Neuronal stem cell (in vitro differentiated cells): ENCODE measurements around the gene KCNQ1.

Experiments
- DNase-seq: peaks from one replicate; pipeline ENCODE4 v3.0.0-alpha.2; 2013; ENCODE audit warnings: low spot score
- H2AFZ ChIP-seq: one replicate; pipeline ENCODE4 v1.6.1; 2013; ENCODE audit warnings: mild to moderate bottlenecking, low read length, inconsistent platforms
- H2AK5ac ChIP-seq: 2 replicates; pipeline ENCODE4 v1.6.1; 2013; ENCODE audit warnings: low read depth, mild to moderate bottlenecking, inconsistent platforms, low read length, moderate library complexity, mixed read lengths
- H2BK120ac ChIP-seq: 2 replicates; pipeline ENCODE4 v1.6.1; 2013; ENCODE audit warnings: low read depth, mild to moderate bottlenecking, inconsistent platforms, low read length, moderate library complexity, mixed read lengths
- H2BK12ac ChIP-seq: one replicate; pipeline ENCODE4 v1.6.1; 2013; ENCODE audit warnings: low read length, inconsistent platforms
- H2BK15ac ChIP-seq: 2 replicates; pipeline ENCODE4 v1.6.1; 2013; ENCODE audit warnings: mild to moderate bottlenecking, low read length, inconsistent platforms, mixed read lengths
- H2BK5ac ChIP-seq: one replicate; pipeline ENCODE4 v1.6.1; 2013; ENCODE audit warnings: inconsistent platforms, mild to moderate bottlenecking, low read length, moderate library complexity
- H3K14ac ChIP-seq: one replicate; pipeline ENCODE4 v1.6.1; 2013; ENCODE audit warnings: low read length, inconsistent platforms
- H3K18ac ChIP-seq: 2 replicates; pipeline ENCODE4 v1.6.1; 2013; ENCODE audit warnings: low read length, inconsistent platforms
- H3K23ac ChIP-seq: 2 replicates; pipeline ENCODE4 v1.6.1; 2013; ENCODE audit warnings: low read depth, mild to moderate bottlenecking, mixed read lengths, low read length, inconsistent platforms; ENCODE audit not compliant: poor library complexity
- H3K27ac ChIP-seq: replicated peaks from 3 replicates; pipeline ENCODE4 v1.5.1; 2013; ENCODE audit warnings: low read length, inconsistent platforms
- H3K27me3 ChIP-seq, 3 experiments: 2 replicates each; pipeline ENCODE4 v1.6.1; 2013; ENCODE audit warnings: low read length in 3 of 3, mild to moderate bottlenecking in 2 of 3, inconsistent platforms in 1 of 3, low read depth in 1 of 3, mixed read lengths in 1 of 3, moderate library complexity in 1 of 3; ENCODE audit not compliant: control insufficient read depth in 3 of 3, insufficient read depth in 3 of 3
- H3K36me3 ChIP-seq, 2 donors: replicated peaks in 1 of 2; 2 replicates each; pipeline ENCODE4 v1.6.1; 2013; ENCODE audit warnings: low read length in 2 of 2; ENCODE audit not compliant: control insufficient read depth in 2 of 2, insufficient read depth in 2 of 2
- H3K4ac ChIP-seq: 2 replicates; pipeline ENCODE4 v1.6.1; 2013; ENCODE audit warnings: inconsistent platforms, mild to moderate bottlenecking, low read length, moderate library complexity
- H3K4me1 ChIP-seq, 2 donors: 1 replicate in 1 of 2; 2 replicates in 1 of 2; pipeline ENCODE4 v1.6.1; 2013; ENCODE audit warnings: low read length in 2 of 2, low read depth in 1 of 2; ENCODE audit not compliant: control insufficient read depth in 2 of 2, insufficient read depth in 1 of 2
- H3K4me2 ChIP-seq: one replicate; pipeline ENCODE4 v1.6.1; 2013; ENCODE audit warnings: mild to moderate bottlenecking, low read length, inconsistent platforms; ENCODE audit not compliant: insufficient read depth, poor library complexity, severe bottlenecking
- H3K4me3 ChIP-seq, 2 donors: 2 replicates each; pipeline ENCODE4 v1.5.1; 2013; ENCODE audit warnings: low read length in 2 of 2, mild to moderate bottlenecking in 2 of 2, inconsistent platforms in 1 of 2, moderate library complexity in 1 of 2
- H3K79me1 ChIP-seq: one replicate; pipeline ENCODE4 v1.6.1; 2013; ENCODE audit warnings: low read depth, mild to moderate bottlenecking, inconsistent platforms, low read length, moderate library complexity
- H3K9ac ChIP-seq: one replicate; pipeline ENCODE4 v1.6.1; 2013; ENCODE audit warnings: mild to moderate bottlenecking, low read depth, low read length, inconsistent platforms; ENCODE audit not compliant: poor library complexity
- H3K9me3 ChIP-seq, 2 donors: replicated peaks in 1 of 2; 2 replicates each; pipeline versions ENCODE3 to v1.6.1; 2013; ENCODE audit warnings: low read length in 2 of 2, mild to moderate bottlenecking in 2 of 2, inconsistent platforms in 1 of 2, low read depth in 1 of 2, mixed read lengths in 1 of 2, moderate library complexity in 1 of 2; ENCODE audit not compliant: control insufficient read depth in 2 of 2, insufficient read depth in 1 of 2
- H4K8ac ChIP-seq: one replicate; pipeline ENCODE4 v1.6.1; 2013; ENCODE audit warnings: low read depth, mild to moderate bottlenecking, inconsistent platforms, low read length, moderate library complexity
- H4K91ac ChIP-seq: one replicate; pipeline ENCODE4 v1.6.1; 2013; ENCODE audit warnings: low read length, low read depth, mild to moderate bottlenecking, inconsistent platforms; ENCODE audit not compliant: poor library complexity
- WGBS, 2 donors: extraction: QIAGEN DNeasy Blood & Tissue Kit; methylation state at CpG; one replicate each; pipeline ENCODE4 v1.1.7; 2013; ENCODE audit warnings: missing lambda C conversion rate in 2 of 2, mixed read lengths in 1 of 2; ENCODE audit not compliant: insufficient read length in 2 of 2, insufficient replicate concordance in 1 of 2; ENCODE audit errors: extremely low coverage in 2 of 2; 5-methylcytosine and 5-hydroxymethylcytosine counted together

KCNQ1 gene

DNA sequence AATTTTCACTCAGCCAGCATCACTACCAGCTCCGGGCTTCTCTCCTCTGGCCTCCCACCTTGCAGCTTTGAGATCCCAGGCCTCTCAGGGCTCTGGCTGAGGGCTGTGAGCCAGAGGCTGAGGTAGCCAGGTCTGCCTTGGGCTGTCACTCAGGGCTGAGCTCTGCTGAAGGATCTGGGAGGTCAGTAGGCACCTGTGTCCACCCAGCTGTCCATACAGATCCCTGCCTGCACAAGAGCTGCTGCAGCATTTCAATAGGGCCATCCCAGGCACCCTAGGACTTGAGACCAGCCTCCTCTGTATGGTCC, 242.4 kb downstream of the KCNQ1 start:
- no peak overlapping the region for H4K8ac ChIP-seq
- no peak overlapping the region for H3K14ac ChIP-seq
- H3K27me3 ChIP-seq: no peaks in the 10 kb centered on the region
- peaks cover 6 to 13% of the 10 kb centered on the region in 2 donors for H3K4me1 ChIP-seq
- H2AK5ac ChIP-seq: peak overlapping the region; percentile 13
- peaks cover 0 to 16% of the 10 kb centered on the region in 2 donors for H3K36me3 ChIP-seq
- no peak overlapping the region for H2BK12ac ChIP-seq
- H2AFZ ChIP-seq: no peak overlapping the region
- no peak overlapping the region for H4K91ac ChIP-seq
- no peak overlapping the region for H3K4me3 ChIP-seq
- H3K9me3 ChIP-seq: no peaks in the 10 kb centered on the region
- H2BK5ac ChIP-seq: no peak overlapping the region
- no peak overlapping the region for H2BK120ac ChIP-seq
- H3K23ac ChIP-seq: no peak overlapping the region
- no peaks in the 10 kb centered on the region for H3K79me1 ChIP-seq
- DNase-seq: no peak
- no peak overlapping the region for H3K4me2 ChIP-seq
- H3K4ac ChIP-seq: no peak overlapping the region
- H3K27ac ChIP-seq: no peak overlapping the region
- H3K9ac ChIP-seq: no peak overlapping the region
- H2BK15ac ChIP-seq: no peak overlapping the region
- WGBS, 2 donors: no CpG with 5 or more reads among the region's 1 CpG
- H3K18ac ChIP-seq: no peak overlapping the region

DNA sequence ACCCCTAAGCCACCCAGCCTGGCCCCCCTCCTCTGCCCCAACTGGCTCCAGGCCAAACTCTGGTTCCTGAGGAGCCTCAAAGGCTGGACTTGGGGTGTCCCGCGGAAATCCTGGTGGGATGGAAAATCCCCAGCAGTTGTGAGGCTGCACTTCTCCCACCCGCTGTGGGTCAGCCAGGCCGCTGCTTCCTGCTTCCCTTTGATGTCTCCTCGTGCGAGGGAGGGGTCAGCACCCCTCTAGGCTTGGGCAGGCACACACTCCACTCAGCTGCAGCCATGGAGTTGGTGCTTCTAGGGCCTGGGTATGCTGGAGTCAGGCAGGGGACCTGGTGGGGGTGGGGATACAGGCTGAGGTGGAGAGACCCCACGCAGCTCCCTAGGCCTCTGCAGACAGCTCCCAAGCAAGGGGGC, 243.0 kb downstream of the KCNQ1 start:
- H2AK5ac ChIP-seq: no peak overlapping the region
- H3K4me1 ChIP-seq: peaks cover 6 to 14% of the 10 kb centered on the region in 2 donors
- no peak overlapping the region for H3K4me3 ChIP-seq
- H4K8ac ChIP-seq: no peak overlapping the region
- no peak overlapping the region for H3K4ac ChIP-seq
- H3K14ac ChIP-seq: no peak overlapping the region
- DNase-seq: no peak
- no peak overlapping the region for H4K91ac ChIP-seq
- peak overlapping the region; percentile 51 for H3K9ac ChIP-seq
- H3K27me3 ChIP-seq: no peaks in the 10 kb centered on the region
- H3K27ac ChIP-seq: no peak overlapping the region
- H3K36me3 ChIP-seq: peaks cover 0 to 14% of the 10 kb centered on the region in 2 donors
- H2BK12ac ChIP-seq: no peak overlapping the region
- H2BK5ac ChIP-seq: no peak overlapping the region
- H2BK15ac ChIP-seq: no peak overlapping the region
- no peak overlapping the region for H2BK120ac ChIP-seq
- WGBS, 2 donors: no CpG with 5 or more reads among the region's 7 CpGs
- no peak overlapping the region for H3K4me2 ChIP-seq
- H2AFZ ChIP-seq: no peak overlapping the region
- H3K18ac ChIP-seq: peak overlapping the region; percentile 32
- no peak overlapping the region for H3K23ac ChIP-seq
- H3K9me3 ChIP-seq: no peaks in the 10 kb centered on the region
- no peaks in the 10 kb centered on the region for H3K79me1 ChIP-seq

DNA sequence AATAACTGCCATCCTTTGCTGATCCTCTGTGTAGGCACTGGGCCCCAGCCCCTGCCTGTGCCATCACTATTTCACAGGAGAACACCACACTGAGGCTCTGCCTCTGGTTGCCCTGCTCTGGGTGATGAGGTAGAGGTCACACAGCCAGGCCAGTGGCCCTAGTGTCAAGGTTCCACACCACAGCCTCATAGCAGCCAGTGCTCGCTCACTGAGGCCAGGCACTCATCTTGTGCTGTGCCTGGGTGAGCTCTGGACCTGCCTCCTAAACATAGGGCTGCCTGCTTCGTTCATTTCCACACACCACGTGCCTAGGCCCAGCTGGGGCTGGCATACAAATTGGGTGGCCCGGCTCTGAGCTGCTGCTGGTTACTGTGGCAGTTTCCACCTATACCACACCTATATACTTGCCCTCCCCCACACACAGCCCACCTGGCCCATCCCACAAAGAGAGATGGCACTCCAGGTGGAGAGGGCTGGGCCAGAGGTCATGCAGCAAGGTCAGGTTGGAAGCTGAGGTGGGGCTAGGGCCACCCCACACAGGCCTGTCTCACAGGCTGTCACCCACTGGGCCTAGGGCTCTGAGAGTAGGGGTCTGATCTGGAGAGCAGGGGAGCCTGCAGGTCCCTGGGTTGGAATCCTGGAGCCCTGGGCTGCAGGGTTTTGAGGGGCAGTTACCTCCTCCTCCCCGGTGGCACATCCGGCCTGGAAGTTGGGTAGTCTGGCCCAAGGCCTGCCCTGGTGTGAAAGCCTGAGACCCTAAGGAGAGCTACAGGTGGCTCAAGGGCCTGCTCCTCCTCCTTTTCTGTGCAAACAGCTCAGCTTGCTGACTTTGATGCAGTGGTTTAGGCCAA, 243.8 kb downstream of the KCNQ1 start:
- no peak overlapping the region for H3K4ac ChIP-seq
- no peaks in the 10 kb centered on the region for H3K79me1 ChIP-seq
- H3K27me3 ChIP-seq: no peaks in the 10 kb centered on the region
- H2BK5ac ChIP-seq: no peak overlapping the region
- H3K27ac ChIP-seq: no peak overlapping the region
- no CpG with 5 or more reads among the region's 6 CpGs for WGBS, 2 donors
- H3K9me3 ChIP-seq: no peaks in the 10 kb centered on the region
- no peak overlapping the region for H3K18ac ChIP-seq
- H3K4me3 ChIP-seq: no peak overlapping the region
- no peak overlapping the region for H3K4me2 ChIP-seq
- no peak overlapping the region for H2BK120ac ChIP-seq
- H3K14ac ChIP-seq: no peak overlapping the region
- H4K91ac ChIP-seq: no peak overlapping the region
- H4K8ac ChIP-seq: no peak overlapping the region
- H3K9ac ChIP-seq: no peak overlapping the region
- no peak overlapping the region for H2BK15ac ChIP-seq
- peaks cover 6 to 19% of the 10 kb centered on the region in 2 donors for H3K4me1 ChIP-seq
- no peak overlapping the region for H3K23ac ChIP-seq
- peaks cover 0 to 11% of the 10 kb centered on the region in 2 donors for H3K36me3 ChIP-seq
- no peak overlapping the region for H2BK12ac ChIP-seq
- no peak overlapping the region for H2AK5ac ChIP-seq
- DNase-seq: no peak
- H2AFZ ChIP-seq: no peak overlapping the region

- Histone ChIP-seq H3K79me1 (no peaks in the 10 kb centered on the region), H2AFZ (no peak overlapping the region), H2BK5ac (no peak overlapping the region), H3K4ac (no peak overlapping the region), H3K36me3 (peaks cover 0 to 11% of the 10 kb centered on the region in 2 donors), H3K4me3 (no peak overlapping the region), H3K18ac (no peak overlapping the region), H3K9me3 (no peaks in the 10 kb centered on the region), H3K27ac (no peak overlapping the region), H3K27me3 (peaks cover 0 to 8% (median 0%) of the 10 kb centered on the region in 3 experiments), H3K9ac (no peak overlapping the region), H4K8ac (peak overlapping the region; percentile 7), H3K4me1 (peaks cover 6 to 24% of the 10 kb centered on the region in 2 donors), H2BK120ac (no peak overlapping the region), H3K23ac (no peak overlapping the region), H3K14ac (no peak overlapping the region), H4K91ac (no peak overlapping the region), H2BK12ac (no peak overlapping the region), H2BK15ac (no peak overlapping the region), H3K4me2 (no peak overlapping the region), H2AK5ac (no peak overlapping the region)
- no CpG with 5 or more reads among the region's 8 CpGs for WGBS, 2 donors
- no peak for DNase-seq
These were observed 245.1 kb downstream of the KCNQ1 start for GRCh38 chr11:2689651-2690575.
